KMS-11 (cell line): Measurements from ENCODE around the gene OR52A1.

Source experiments
- H2AFZ ChIP-seq: fragments of 200-600 bp; sonication (generic); 2 replicates; pipeline ENCODE4 v1.6.1; 2016; ENCODE audit warnings: antibody characterized with exemption, mixed run types, low read depth
- H3K27ac ChIP-seq: fragments of 200-600 bp; sonication (generic); 2 replicates; pipeline ENCODE4 v1.6.1; 2016; ENCODE audit warnings: mild to moderate bottlenecking, mixed run types
- H3K27me3 ChIP-seq: fragments of 200-600 bp; sonication (generic); 2 replicates; pipeline ENCODE4 v1.6.1; 2017; ENCODE audit warnings: mild to moderate bottlenecking, low read depth, mixed run types, moderate library complexity; ENCODE audit not compliant: insufficient read depth
- H3K36me3 ChIP-seq: fragments of 200-600 bp; sonication (generic); 2 replicates; pipeline ENCODE4 v1.6.1; 2017; ENCODE audit warnings: mild to moderate bottlenecking, mixed run types; ENCODE audit not compliant: insufficient read depth
- H3K4me1 ChIP-seq: fragments of 200-600 bp; sonication (generic); 2 replicates; pipeline ENCODE4 v1.6.1; 2016; ENCODE audit warnings: mild to moderate bottlenecking, low read depth, mixed run types; ENCODE audit not compliant: poor library complexity, severe bottlenecking
- H3K4me2 ChIP-seq: fragments of 200-600 bp; sonication (generic); 2 replicates; pipeline ENCODE4 v1.7.0; 2016; ENCODE audit warnings: mild to moderate bottlenecking, mixed run types
- H3K4me3 ChIP-seq: fragments of 200-600 bp; sonication (generic); IDR thresholded peaks from 2 replicates; pipeline ENCODE4 v1.6.1; 2017; ENCODE audit warnings: low read depth, low read length, mixed read lengths; ENCODE audit not compliant: insufficient read depth
- H3K79me2 ChIP-seq: fragments of 200-600 bp; sonication (generic); 2 replicates; pipeline ENCODE4 v1.6.1; 2016; ENCODE audit warnings: low read depth, mixed run types; ENCODE audit not compliant: insufficient read depth
- H3K9ac ChIP-seq: fragments of 200-600 bp; sonication (generic); 2 replicates; pipeline ENCODE4 v1.6.1; 2016; ENCODE audit warnings: mild to moderate bottlenecking, mixed run types
- H4K20me1 ChIP-seq: fragments of 200-600 bp; sonication (generic); 2 replicates; pipeline ENCODE4 v1.6.1; 2016; ENCODE audit warnings: mild to moderate bottlenecking, mixed run types; ENCODE audit not compliant: insufficient read depth
- TF ChIP-seq, protein P1 (sequence below): fragments of 200-600 bp; sonication (generic); conservative IDR thresholded peaks from 2 replicates; pipeline ENCODE4 v1.6.1; 2017; ENCODE audit warnings: low read depth, mild to moderate bottlenecking, antibody characterized with exemption, low read length, moderate library complexity, mixed read lengths

OR52A1 gene

DNA sequence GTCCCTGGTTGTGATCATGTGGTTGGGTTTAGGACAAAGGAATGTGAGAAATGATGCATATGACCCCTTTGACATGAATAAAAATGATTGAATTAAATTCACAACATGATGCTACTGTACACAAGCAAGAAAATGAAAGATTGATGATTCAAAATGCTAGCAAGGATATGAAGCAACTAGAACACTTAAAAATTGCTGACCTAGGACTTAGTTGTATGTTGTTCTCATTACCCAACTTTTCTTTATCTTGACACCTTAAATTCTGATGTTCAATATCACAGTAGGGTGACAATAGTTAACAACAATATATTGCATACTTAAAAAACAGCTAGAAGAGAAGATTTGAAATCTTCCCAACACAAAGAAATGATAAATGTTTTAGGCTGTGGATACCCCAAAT is 37.0 kb downstream of the OR52A1 start:
- Histone ChIP-seq H3K9ac (no peak overlapping the region), H4K20me1 (no peaks in the 10 kb centered on the region), H3K4me2 (no peak overlapping the region), H3K4me1 (no peaks in the 10 kb centered on the region), H3K27me3 (no peaks in the 10 kb centered on the region), H3K36me3 (no peaks in the 10 kb centered on the region), H2AFZ (no peak overlapping the region), H3K27ac (no peak overlapping the region), H3K4me3 (no peak overlapping the region), H3K79me2 (no peaks in the 10 kb centered on the region)
- TF ChIP-seq, protein P1, sequence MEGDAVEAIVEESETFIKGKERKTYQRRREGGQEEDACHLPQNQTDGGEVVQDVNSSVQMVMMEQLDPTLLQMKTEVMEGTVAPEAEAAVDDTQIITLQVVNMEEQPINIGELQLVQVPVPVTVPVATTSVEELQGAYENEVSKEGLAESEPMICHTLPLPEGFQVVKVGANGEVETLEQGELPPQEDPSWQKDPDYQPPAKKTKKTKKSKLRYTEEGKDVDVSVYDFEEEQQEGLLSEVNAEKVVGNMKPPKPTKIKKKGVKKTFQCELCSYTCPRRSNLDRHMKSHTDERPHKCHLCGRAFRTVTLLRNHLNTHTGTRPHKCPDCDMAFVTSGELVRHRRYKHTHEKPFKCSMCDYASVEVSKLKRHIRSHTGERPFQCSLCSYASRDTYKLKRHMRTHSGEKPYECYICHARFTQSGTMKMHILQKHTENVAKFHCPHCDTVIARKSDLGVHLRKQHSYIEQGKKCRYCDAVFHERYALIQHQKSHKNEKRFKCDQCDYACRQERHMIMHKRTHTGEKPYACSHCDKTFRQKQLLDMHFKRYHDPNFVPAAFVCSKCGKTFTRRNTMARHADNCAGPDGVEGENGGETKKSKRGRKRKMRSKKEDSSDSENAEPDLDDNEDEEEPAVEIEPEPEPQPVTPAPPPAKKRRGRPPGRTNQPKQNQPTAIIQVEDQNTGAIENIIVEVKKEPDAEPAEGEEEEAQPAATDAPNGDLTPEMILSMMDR = no peak

- Histone ChIP-seq H3K4me3 (no peak overlapping the region), H3K4me1 (no peaks in the 10 kb centered on the region), H4K20me1 (no peaks in the 10 kb centered on the region), H3K9ac (no peak overlapping the region), H3K36me3 (no peaks in the 10 kb centered on the region), H3K27me3 (no peaks in the 10 kb centered on the region), H3K4me2 (no peak overlapping the region), H3K27ac (no peak overlapping the region), H2AFZ (no peak overlapping the region), H3K79me2 (no peaks in the 10 kb centered on the region)
- TF ChIP-seq, protein P1 = no peak
Observed at GRCh38 chr11:5115339-5115738, 39.2 kb downstream of the OR52A1 start.

DNA sequence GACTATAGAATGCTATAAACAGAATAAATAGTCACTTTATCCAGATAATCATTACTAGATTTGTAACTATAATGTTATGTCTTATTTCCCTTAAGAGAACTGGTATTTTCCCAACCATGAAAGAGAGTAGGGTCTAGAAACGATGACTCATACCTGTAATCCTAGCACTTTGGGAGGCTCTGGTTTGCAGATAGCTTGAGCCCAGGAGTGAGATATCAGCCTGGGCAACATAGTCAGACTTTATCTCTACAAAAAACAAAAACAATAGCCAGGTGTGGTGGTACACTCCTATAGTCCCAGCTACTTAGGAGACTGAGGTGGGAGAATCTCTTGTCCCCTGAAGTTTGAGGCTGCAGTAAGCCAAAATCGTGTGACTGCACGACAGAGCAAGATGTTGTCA is 47.3 kb downstream of the OR52A1 start:
- Histone ChIP-seq H3K79me2 (no peaks in the 10 kb centered on the region), H3K36me3 (no peaks in the 10 kb centered on the region), H2AFZ (no peak overlapping the region), H3K27ac (no peak overlapping the region), H3K9ac (no peak overlapping the region), H3K4me2 (no peak overlapping the region), H3K4me3 (no peak overlapping the region), H4K20me1 (no peaks in the 10 kb centered on the region), H3K27me3 (no peaks in the 10 kb centered on the region), H3K4me1 (no peaks in the 10 kb centered on the region)
- TF ChIP-seq, protein P1 = no peak

DNA sequence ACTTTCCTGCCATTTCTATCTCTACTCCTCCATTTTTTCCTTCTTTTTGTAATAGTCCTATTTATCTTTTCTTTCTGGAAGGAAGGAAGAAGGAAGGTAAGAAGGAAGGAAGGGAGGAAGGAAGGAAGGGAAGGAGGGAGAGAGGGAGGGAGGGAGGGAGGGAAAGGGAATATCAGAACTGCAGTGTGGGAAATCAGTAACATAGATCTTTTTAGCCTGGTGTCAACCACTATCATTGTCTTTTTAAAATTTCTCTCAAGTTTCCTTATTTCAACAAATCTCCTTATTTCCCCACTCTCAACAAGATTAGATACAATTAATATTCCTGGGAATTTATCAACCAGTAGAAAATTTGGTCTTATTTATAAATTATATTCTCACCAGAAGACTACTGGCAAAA is 51.5 kb downstream of the OR52A1 start:
- Histone ChIP-seq H3K4me3 (no peak overlapping the region), H4K20me1 (no peaks in the 10 kb centered on the region), H3K79me2 (no peaks in the 10 kb centered on the region), H3K27ac (no peak overlapping the region), H3K36me3 (no peaks in the 10 kb centered on the region), H3K4me2 (no peak overlapping the region), H3K9ac (no peak overlapping the region), H3K27me3 (no peaks in the 10 kb centered on the region), H3K4me1 (no peaks in the 10 kb centered on the region), H2AFZ (no peak overlapping the region)
- TF ChIP-seq, protein P1 = no peak
